ENCODE results near the gene MGLL. TPM values are rescaled to one million over a fixed set of nuclear protein-coding genes. Genes with fewer than 3 reads are reported as not detected.

MGLL gene
- total RNA-seq, 6 experiments from 2014 or later, result 97.0 to 168 (median 115) TPM

DNA sequence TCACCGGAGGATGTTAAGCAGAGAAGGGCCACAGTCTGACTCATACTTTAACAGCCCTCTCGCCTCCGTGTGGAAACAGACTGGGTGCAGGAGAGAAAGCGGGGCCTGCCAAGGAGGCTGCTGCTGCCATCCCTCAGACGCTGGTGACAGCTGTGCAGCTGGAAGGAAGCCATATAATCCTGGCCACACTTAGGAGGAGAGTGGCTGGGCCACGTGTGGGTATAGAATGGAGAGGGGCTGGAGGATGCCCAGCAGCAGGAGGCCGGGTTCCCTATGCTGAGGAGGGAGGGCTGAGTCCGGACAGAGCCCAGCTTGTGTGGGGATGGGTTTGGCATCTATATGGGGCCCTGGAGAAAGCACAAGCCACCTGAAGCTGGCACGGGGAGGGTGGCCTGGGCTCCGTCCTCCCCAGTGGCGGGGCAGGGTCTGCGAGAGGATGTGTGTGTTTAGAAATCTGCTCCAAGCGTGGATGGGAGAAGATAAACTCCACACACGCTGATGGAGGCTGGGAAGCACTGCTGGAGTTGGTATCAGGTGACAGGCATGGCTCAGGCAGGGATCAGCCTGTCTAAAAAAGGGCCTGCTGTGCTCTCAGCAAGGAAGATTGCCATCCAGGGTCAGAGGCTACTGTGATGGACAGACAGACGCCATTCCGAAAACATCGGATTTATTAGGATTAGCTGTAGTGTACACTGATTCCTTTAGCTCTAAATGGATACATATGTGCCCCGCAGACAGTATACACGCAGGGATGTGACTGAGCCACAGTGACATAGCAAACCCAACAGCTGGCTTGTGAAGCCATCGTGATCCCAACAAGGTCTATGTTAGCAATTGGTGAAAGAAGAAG lies 133.7 kb downstream of the MGLL start:
- WGBS (ENCODE audit: insufficient coverage, low coverage, low lambda C conversion rate, missing lambda C conversion rate), result 79% methylated on average over 13 of the region's 20 CpGs
- no peaks in the 10 kb centered on the region for H3K9me3 ChIP-seq
- no peaks in the 10 kb centered on the region for H3K4me1 ChIP-seq
- TF ChIP-seq, protein P1, sequence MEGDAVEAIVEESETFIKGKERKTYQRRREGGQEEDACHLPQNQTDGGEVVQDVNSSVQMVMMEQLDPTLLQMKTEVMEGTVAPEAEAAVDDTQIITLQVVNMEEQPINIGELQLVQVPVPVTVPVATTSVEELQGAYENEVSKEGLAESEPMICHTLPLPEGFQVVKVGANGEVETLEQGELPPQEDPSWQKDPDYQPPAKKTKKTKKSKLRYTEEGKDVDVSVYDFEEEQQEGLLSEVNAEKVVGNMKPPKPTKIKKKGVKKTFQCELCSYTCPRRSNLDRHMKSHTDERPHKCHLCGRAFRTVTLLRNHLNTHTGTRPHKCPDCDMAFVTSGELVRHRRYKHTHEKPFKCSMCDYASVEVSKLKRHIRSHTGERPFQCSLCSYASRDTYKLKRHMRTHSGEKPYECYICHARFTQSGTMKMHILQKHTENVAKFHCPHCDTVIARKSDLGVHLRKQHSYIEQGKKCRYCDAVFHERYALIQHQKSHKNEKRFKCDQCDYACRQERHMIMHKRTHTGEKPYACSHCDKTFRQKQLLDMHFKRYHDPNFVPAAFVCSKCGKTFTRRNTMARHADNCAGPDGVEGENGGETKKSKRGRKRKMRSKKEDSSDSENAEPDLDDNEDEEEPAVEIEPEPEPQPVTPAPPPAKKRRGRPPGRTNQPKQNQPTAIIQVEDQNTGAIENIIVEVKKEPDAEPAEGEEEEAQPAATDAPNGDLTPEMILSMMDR (IDR thresholded peaks at IDR 0.05), result no peak
- no peak for TF ChIP-seq POLR2A (IDR thresholded peaks at IDR 0.05)
- intact Hi-C loops (cut with DNase I), result no loop called here
- no peak overlapping the region for H3K4me3 ChIP-seq
- no peak overlapping the region for H3K27ac ChIP-seq
- DNase-seq (peak; percentile 20 to 46 (median 38)), ATAC-seq (no peak)
- H3K36me3 ChIP-seq, result peaks cover 0 to 17% (median 8%) of the 10 kb centered on the region in 4 donors
- H3K27me3 ChIP-seq, result no peaks in the 10 kb centered on the region

DNA sequence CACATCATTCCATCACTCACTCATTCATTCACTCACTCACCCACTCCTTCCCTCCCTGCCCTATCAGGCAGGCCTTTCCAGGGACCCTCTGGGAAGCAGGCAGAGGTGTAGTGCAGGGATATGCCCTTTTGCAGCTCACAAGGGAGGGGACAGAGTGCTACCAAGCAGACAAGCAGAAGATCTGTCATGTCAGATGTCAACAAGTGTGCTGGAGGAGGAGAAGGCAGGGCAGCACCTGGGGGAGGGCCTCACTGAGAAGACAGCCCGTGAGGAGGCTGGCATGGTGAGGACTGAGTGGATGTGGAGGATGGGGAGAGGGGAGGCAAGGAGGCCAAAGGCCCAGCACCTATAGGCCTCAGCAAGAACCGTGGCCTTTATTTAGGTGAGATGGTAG lies 134.3 kb downstream of the MGLL start:
- 67% methylated on average over 1 of the region's 2 CpGs for WGBS (ENCODE audit: insufficient coverage, low coverage, low lambda C conversion rate, missing lambda C conversion rate)
- TF ChIP-seq, protein P1 (IDR thresholded peaks at IDR 0.05), result no peak
- no peak for TF ChIP-seq POLR2A (IDR thresholded peaks at IDR 0.05)
- intact Hi-C loops (cut with DNase I), result no loop called here
- H3K4me3 ChIP-seq, result no peak overlapping the region
- no peak for ATAC-seq
- no peaks in the 10 kb centered on the region for H3K27me3 ChIP-seq
- H3K36me3 ChIP-seq, result peaks cover 0 to 15% (median 6%) of the 10 kb centered on the region in 4 donors
- H3K4me1 ChIP-seq, result no peaks in the 10 kb centered on the region
- H3K9me3 ChIP-seq, result no peaks in the 10 kb centered on the region
- no peak overlapping the region for H3K27ac ChIP-seq
- DNase-seq, result peak; percentile 4 to 38 (median 21)

DNA sequence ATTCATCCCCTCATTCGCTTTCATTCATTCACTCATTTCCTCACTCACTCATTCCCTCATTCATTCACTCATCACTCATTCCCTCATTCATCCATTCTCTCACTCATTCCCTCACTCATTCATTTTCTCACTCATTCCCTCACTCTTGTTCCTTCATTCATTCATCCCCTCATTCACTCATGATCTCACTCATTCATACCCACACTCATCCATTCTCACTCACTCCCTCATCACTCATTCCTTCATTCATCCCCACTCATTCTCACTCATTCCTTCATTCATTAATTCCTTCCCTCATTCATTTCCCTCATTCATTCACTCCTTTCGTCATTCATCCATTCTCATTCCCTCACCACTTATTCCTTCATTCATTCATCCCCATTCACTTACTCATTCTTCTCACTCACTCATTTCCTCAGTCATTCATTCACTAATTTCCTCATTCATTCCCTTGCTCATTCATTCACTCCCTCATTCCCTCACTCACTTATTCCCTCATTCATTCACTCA lies 135.0 kb downstream of the MGLL start:
- ATAC-seq (no peak), DNase-seq (no peak)
- H3K27me3 ChIP-seq, result no peaks in the 10 kb centered on the region
- 93% methylated on average over 2 of the region's 2 CpGs for WGBS (ENCODE audit: insufficient coverage, low coverage, low lambda C conversion rate, missing lambda C conversion rate)
- H3K4me1 ChIP-seq, result no peaks in the 10 kb centered on the region
- TF ChIP-seq, protein P1 (IDR thresholded peaks at IDR 0.05), result no peak
- no peak for TF ChIP-seq POLR2A (IDR thresholded peaks at IDR 0.05)
- intact Hi-C loops (cut with DNase I), result no loop called here
- peaks cover 0 to 8% (median 3%) of the 10 kb centered on the region in 4 donors for H3K36me3 ChIP-seq
- H3K9me3 ChIP-seq, result no peaks in the 10 kb centered on the region
- no peak overlapping the region for H3K4me3 ChIP-seq
- H3K27ac ChIP-seq, result no peak overlapping the region

DNA sequence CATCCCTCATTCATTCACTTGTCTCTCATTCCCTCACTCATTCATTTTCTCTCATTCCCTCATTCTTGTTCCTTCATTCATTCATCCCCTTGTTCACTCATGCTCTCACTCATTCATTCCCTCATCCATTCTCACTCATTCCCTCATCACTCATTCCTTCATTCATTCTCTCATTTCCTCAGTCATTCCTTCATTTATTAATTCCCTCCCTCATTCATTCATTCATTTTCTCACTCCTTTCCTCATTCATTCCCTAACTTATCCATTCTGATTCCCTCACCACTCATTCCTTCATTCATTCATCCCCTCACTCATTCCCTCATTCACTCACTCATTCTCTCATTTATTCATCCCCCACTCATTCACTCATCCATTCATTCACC lies 135.8 kb downstream of the MGLL start:
- TF ChIP-seq, protein P1 (IDR thresholded peaks at IDR 0.05), result no peak
- no peak for ATAC-seq
- Histone ChIP-seq H3K27ac (no peak overlapping the region), H3K36me3 (peaks cover 0 to 2% (median under 1%) of the 10 kb centered on the region in 4 donors), H3K4me3 (no peak overlapping the region), H3K4me1 (no peaks in the 10 kb centered on the region), H3K9me3 (no peaks in the 10 kb centered on the region), H3K27me3 (no peaks in the 10 kb centered on the region)
- intact Hi-C loops (cut with DNase I), result no loop called here
- DNase-seq, result no peak

All from right lobe of liver (tissue), 6 donors.